Uterus (tissue), 4 donors: ENCODE data around the gene ATXN10. TPM values are rescaled to one million over a fixed set of nuclear protein-coding genes. Genes with fewer than 3 reads are reported as not detected.

Experiments used
- DNase-seq, 2 donors: peaks; one replicate each; pipeline ENCODE4 v3.0.0-alpha.2; 2019 to 2020
- H3K27ac ChIP-seq, 2 donors: fragments of 200-600 bp; sonication (generic); 1 replicate in 1 of 2; 2 replicates in 1 of 2; pipeline ENCODE4 v1.5.1; 2016 to 2018
- H3K27me3 ChIP-seq, 2 donors: fragments of 200-600 bp; sonication (generic); one replicate each; pipeline ENCODE4 v1.5.1; 2018 to 2019; ENCODE audit warnings: control low read depth in 1 of 2
- H3K36me3 ChIP-seq, 2 donors: fragments of 200-600 bp; sonication (generic); one replicate each; pipeline ENCODE4 v1.5.1; 2019; ENCODE audit warnings: control low read depth in 1 of 2
- H3K4me1 ChIP-seq, 2 donors: fragments of 200-600 bp; sonication (generic); one replicate each; pipeline ENCODE4 v1.5.1; 2018 to 2019; ENCODE audit warnings: control low read depth in 1 of 2
- H3K4me3 ChIP-seq, 2 donors: fragments of 200-600 bp; sonication (generic); 1 replicate in 1 of 2; 2 replicates in 1 of 2; pipeline ENCODE4 v1.5.1; 2018 to 2019; ENCODE audit warnings: mild to moderate bottlenecking in 1 of 2
- H3K9me3 ChIP-seq, 2 donors: fragments of 200-600 bp; sonication (generic); one replicate each; pipeline ENCODE4 v1.5.1; 2019; ENCODE audit warnings: control low read depth in 1 of 2
- POLR2A ChIP-seq, 2 donors: fragments of 450-650 bp; IDR thresholded peaks; one replicate each; pipeline ENCODE4 v1.6.1; 2016; ENCODE audit warnings: antibody characterized with exemption in 2 of 2, mild to moderate bottlenecking in 1 of 2, moderate library complexity in 1 of 2
- intact Hi-C: fragments of 100-400 bp; cut with DNase I; formaldehyde crosslinking; loops from one replicate; pipeline ENCODE4 v1.15.1; 2023; ENCODE audit warnings: low total_unique reads
- total RNA-seq, 4 donors: library from RNA; depleted of rRNA in 3 of 4; stranded (reverse); fragments of >200 nt in 3 of 4; gene quantifications; one replicate each; pipeline versions ENCODE4 v1.1.0 to v1.2.4, GENCODE V29; 2014 to 2023
- TF ChIP-seq, protein P1 (sequence below), 4 experiments: fragments of 200-600 bp in 2 of 4; fragments of 450-650 bp in 2 of 4; sonication (generic) in 2 of 4; IDR thresholded peaks; one replicate each; pipeline ENCODE4 v1.5.1; 2016 to 2019; ENCODE audit warnings: antibody characterized with exemption in 4 of 4, mild to moderate bottlenecking in 2 of 4, moderate library complexity in 1 of 4
- donor health status: DM: yes; HTN: yes; CAD: no.

The ATXN10 gene
- total RNA-seq, 4 donors from 2014 or later = 251 to 258 (median 253) TPM

DNA sequence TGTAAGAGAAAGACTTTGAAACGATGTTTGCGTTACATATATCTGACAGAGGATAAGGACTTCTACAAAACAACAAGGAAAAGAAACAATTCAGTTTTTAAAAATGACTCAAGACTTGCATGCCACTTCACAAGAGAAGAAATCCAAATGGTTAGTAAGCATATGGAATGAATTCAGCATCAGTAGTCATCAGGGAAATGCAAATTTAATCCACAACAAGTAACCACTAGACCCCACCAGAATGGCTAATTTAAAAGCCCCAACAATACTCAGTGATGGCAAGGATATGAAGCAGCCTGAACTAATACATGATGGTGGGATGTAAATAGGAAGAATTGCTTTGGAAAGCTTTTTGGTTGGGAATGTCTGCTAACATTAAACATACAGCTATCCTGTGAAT is 142.6 kb downstream of the ATXN10 start:
- no peak for DNase-seq
- TF ChIP-seq, protein P1, sequence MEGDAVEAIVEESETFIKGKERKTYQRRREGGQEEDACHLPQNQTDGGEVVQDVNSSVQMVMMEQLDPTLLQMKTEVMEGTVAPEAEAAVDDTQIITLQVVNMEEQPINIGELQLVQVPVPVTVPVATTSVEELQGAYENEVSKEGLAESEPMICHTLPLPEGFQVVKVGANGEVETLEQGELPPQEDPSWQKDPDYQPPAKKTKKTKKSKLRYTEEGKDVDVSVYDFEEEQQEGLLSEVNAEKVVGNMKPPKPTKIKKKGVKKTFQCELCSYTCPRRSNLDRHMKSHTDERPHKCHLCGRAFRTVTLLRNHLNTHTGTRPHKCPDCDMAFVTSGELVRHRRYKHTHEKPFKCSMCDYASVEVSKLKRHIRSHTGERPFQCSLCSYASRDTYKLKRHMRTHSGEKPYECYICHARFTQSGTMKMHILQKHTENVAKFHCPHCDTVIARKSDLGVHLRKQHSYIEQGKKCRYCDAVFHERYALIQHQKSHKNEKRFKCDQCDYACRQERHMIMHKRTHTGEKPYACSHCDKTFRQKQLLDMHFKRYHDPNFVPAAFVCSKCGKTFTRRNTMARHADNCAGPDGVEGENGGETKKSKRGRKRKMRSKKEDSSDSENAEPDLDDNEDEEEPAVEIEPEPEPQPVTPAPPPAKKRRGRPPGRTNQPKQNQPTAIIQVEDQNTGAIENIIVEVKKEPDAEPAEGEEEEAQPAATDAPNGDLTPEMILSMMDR (IDR thresholded peaks at IDR 0.05) = no peak
- TF ChIP-seq POLR2A (IDR thresholded peaks at IDR 0.05) = no peak

DNA sequence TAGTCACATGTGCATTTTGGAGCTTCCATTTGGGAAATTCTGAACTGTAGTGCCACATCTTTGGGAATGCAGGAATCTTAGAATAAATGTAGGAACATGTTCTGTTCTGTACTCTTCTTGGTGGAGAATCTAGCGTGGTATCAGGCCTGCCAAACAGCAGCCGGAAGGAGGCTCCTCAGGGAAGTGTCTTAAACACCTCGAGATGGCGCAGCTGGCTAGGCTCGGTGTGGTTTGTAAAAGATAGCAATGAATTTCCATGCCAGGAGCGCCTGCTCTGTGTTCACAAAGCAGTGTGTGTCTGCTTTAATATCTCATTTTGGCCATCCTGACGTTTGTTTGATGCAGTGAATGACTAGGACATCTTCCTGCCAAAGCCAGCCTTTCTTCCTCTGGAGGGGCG is 145.1 kb downstream of the ATXN10 start:
- no peaks in the 10 kb centered on the region for H3K36me3 ChIP-seq
- no peak for TF ChIP-seq POLR2A (IDR thresholded peaks at IDR 0.05)
- TF ChIP-seq, protein P1 (IDR thresholded peaks at IDR 0.05) = no peak
- intact Hi-C loops = no loop called here
- no peaks in the 10 kb centered on the region for H3K9me3 ChIP-seq
- no peak for DNase-seq
- no peak overlapping the region for H3K4me3 ChIP-seq
- H3K4me1 ChIP-seq = no peaks in the 10 kb centered on the region
- no peaks in the 10 kb centered on the region for H3K27me3 ChIP-seq
- H3K27ac ChIP-seq = no peak overlapping the region

More for the DNA sequence above, 142.6 kb downstream of the ATXN10 start:
- intact Hi-C loops = no loop called here
- Histone ChIP-seq H3K27ac (no peak overlapping the region), H3K4me1 (no peaks in the 10 kb centered on the region), H3K27me3 (no peaks in the 10 kb centered on the region), H3K4me3 (no peak overlapping the region), H3K36me3 (no peaks in the 10 kb centered on the region), H3K9me3 (no peaks in the 10 kb centered on the region)

DNA sequence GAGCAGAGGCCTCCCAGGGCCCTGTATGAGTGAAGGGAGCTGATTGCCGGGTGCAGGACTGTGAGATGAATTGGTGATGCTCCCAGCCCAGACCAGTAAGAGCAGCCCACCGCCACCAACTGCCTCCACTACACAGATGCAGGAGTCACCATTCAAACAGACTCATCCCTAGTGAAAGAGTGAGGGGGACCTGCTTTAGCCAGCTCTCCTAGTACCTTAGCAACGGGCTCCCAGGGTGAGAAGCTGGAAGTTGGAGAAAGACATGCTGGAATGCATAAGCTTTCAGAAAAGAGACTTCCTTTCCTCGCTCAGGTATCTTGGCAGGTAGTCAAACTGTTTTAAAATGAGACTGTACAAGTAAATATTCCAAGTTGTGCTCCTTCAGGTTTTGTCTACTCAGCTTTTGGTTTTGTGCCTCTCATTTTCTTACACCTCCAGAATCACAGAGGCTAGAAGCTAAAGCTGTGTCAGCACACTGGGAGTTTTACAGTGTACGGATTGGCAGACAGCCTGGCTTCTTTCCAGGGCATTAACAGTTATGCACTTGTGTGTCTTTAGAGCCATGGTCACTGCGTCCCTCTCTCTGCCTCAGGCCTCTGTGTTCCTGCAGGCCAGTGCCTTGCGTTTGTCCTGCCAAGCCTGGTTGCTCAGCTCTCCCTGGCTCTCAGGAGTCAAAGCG is 146.2 kb downstream of the ATXN10 start:
- no peak overlapping the region for H3K4me3 ChIP-seq
- H3K4me1 ChIP-seq = no peaks in the 10 kb centered on the region
- no peak overlapping the region for H3K27ac ChIP-seq
- no peaks in the 10 kb centered on the region for H3K27me3 ChIP-seq
- no peaks in the 10 kb centered on the region for H3K36me3 ChIP-seq
- DNase-seq = no peak
- intact Hi-C loops = no loop called here
- TF ChIP-seq, protein P1 (IDR thresholded peaks at IDR 0.05) = no peak
- TF ChIP-seq POLR2A (IDR thresholded peaks at IDR 0.05) = no peak
- H3K9me3 ChIP-seq = no peaks in the 10 kb centered on the region

DNA sequence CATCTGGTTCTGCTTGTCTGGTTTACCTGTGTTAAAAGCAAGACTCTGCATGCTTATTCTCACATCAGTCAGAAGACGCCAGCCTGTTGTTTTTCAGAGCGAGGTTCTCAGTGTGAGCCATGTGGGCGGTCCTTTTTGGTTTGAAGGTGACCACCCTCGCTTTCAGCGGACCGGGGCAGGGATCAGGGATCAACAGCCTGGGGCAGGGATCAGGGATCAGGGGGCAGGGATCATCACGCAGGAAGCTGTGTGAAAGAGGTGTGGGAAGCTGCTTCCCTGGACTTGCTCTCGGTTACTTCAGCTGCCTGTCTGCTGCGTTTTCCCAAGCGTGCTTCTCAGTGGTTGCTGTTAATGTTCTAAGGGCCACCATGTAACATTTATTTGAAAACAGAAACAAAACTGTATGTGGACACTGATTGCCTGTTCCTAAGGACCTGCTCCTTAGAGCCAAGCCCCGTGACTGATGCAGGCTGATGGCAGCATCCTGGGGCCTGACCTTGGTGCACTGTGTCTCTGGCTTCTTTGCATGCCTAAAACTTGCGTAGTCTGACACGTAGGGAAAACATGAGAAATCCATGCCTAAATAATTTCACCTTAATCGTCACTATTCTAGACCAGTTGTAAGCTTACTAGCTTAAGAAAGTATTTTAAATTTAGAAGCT is 146.9 kb downstream of the ATXN10 start:
- H3K27me3 ChIP-seq = no peaks in the 10 kb centered on the region
- intact Hi-C loops = no loop called here
- no peak overlapping the region for H3K4me3 ChIP-seq
- no peak for TF ChIP-seq POLR2A (IDR thresholded peaks at IDR 0.05)
- TF ChIP-seq, protein P1 (IDR thresholded peaks at IDR 0.05) = no peak
- H3K9me3 ChIP-seq = no peaks in the 10 kb centered on the region
- no peaks in the 10 kb centered on the region for H3K36me3 ChIP-seq
- no peak for DNase-seq
- no peaks in the 10 kb centered on the region for H3K4me1 ChIP-seq
- no peak overlapping the region for H3K27ac ChIP-seq

DNA sequence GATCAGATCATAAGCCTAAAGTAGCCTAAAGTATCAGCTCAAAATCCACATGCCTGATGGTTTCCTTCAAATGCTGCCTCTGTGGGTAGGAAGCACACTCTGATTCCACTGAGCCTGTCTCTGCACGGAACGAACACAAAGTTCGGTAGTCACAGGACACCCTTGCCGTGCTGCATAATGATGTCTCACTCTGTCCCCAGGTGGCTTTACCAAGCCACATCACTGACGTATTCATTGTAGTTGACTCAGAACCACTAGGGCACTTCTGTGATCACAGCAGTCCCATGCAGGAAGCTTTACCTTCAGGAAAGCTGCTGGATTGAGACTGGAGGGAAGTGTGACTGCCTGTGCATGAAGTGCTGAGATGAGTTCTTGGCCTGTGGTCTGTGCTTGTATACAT is 147.7 kb downstream of the ATXN10 start:
- TF ChIP-seq, protein P1 (IDR thresholded peaks at IDR 0.05) = no peak
- no peak for TF ChIP-seq POLR2A (IDR thresholded peaks at IDR 0.05)
- H3K36me3 ChIP-seq = no peaks in the 10 kb centered on the region
- H3K27ac ChIP-seq = no peak overlapping the region
- H3K4me3 ChIP-seq = no peak overlapping the region
- no peaks in the 10 kb centered on the region for H3K4me1 ChIP-seq
- intact Hi-C loops = no loop called here
- DNase-seq = no peak
- no peaks in the 10 kb centered on the region for H3K27me3 ChIP-seq
- H3K9me3 ChIP-seq = no peaks in the 10 kb centered on the region
